A549 treated with Hydrocortisone at 1 μM for 4 hours (cell line): ENCODE data around the gene SNUPN. TPM values are rescaled to one million over a fixed set of nuclear protein-coding genes. Genes with fewer than 3 reads are reported as not detected.

Experiments
- total RNA-seq: library from RNA; stranded (reverse); fragments of 200-300 nt; extraction: Qiagen RNA extraction; gene quantifications from 5 replicates; pipeline ENCODE4 v1.2.3, GENCODE V29; 2022

The SNUPN gene
- 29.3 to 33.9 TPM (median 31.3 TPM) in 5 replicates for total RNA-seq

DNA sequence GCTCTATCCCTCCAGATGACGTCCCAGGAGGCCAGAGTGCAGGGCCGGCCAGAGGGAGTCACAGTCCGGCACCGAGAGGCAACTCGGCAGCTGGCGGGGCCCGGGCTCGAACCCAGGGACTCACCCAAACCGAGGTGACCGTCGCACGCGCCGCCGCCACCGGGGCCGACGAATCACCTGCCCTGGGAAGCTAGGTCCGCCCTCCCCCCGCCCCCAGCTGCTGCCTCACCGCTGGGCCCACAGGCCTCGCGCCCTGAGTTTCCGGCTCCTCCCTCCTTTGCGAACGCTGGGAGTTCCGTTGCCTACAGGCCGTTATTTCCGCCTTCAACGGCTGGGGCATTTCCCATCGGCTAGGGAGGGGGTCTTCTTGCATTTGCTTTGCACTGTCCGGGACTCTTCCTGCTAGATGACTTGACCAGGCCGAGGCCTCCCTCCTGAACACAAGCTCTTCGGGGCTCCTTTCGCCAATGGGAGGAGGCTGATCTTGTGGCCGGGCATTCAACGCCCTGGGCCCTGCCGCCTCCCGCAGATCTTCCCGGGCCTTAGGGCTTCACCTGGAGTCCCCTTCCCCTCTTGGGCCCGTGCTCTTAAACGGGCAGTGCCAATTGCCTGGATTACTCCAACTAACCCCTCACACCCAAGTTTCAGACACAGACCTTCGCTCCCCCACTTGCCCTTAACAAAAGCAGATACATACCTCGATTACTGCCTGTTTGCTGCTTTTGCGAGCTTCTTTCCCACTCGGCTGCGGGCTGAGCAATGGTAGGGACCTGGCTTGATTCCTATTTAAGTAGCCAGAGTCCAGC is at the start of gene SNUPN:
SNUPN (minus strand) TSS at position 184 of the 806 bp plus-strand sequence. CDS start 4,674 bp downstream, outside the sequence.

GRCh38 chr15:75647370-75648155 is 22.0 kb upstream of the SNUPN start, which contains the start of gene SNX33:
Gene SNX33 (plus strand): TSS chr15:75647912. CDS start chr15:75649103, 1,191 bp downstream.

GRCh38 chr15:75639709-75640482 is 14.4 kb upstream of the SNUPN start, which contains the start of gene IMP3:
Gene IMP3 (minus strand): TSS chr15:75640224. CDS start chr15:75640168, 56 bp downstream.

DNA sequence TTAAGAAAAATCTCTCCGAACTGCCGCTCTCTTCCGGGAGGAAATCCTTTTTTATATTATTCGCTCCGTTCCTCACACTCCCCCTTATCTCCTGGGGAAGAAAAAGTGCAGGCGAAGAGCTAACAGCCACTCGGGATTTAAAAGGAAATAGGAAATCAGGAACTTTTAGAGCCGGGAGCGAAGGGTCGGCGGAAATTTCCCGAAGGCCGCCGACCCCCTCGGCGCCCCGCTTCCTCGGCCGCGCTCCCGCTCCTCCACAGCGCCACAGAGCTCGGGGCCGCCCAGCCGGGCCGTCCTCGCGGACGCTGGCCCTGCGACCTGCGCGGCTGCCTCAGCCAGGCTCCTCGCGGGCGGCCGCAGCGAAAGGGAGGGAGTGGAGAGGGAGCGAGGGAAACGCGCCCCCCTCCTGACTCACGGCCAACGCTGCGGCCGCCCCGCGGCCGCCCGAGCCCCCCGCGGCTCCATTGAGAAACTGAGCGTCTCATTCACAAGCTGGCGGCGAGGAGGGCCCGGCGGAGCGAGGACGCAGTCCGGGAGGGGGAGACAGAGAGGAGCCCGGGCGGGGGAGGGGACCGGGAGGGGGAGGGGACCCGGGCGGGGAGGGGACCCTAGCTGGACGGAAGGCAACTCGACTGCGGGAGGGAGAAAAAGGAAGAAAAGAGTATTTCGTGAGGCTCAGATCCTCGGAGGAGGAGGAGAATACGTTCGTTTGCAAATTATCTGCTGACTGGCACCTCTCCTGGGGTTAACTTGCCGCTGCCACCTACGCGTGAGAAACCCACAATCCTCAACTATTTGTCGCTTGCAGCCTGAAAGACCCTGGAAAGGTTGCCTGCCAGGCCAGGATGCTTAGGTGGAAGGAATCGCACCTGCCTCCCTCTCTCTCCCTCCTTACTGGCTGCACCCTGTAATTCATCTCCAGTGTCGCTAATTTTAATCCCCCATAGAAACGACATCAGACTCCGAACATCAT is 46.3 kb downstream of the SNUPN start, which contains the start of gene PTPN9:
PTPN9 (minus strand) TSS at position 368 of the 973 bp plus-strand sequence. CDS start 539 bp downstream, outside the sequence.

Other genes starting within 250 kb of the SNUPN start
- 21.9 to 33.9 TPM (median 29.7 TPM) in 5 replicates for gene SIN3A, start 174.0 kb downstream of the SNUPN start, total RNA-seq
- gene PTPN9, start 46.4 kb downstream of the SNUPN start, total RNA-seq = 37.5 to 57.8 TPM (median 47.8 TPM) in 5 replicates
- gene IMP3, start 14.5 kb upstream of the SNUPN start, total RNA-seq = 81.6 to 122 TPM (median 114 TPM) in 5 replicates
- gene SNX33, start 22.2 kb upstream of the SNUPN start, total RNA-seq = 11.9 to 14.5 TPM (median 13.9 TPM) in 5 replicates
- gene CSPG4, start 87.1 kb upstream of the SNUPN start, total RNA-seq = 0.10 to 0.16 TPM (median 0.12 TPM) in 5 replicates
- gene UBE2Q2, start 217.7 kb upstream of the SNUPN start, total RNA-seq = 35.5 to 48.3 TPM (median 40.3 TPM) in 5 replicates